Activated B cell treated with CpG ODN at 0.5 μM for 24 hours (primary cell): Measurements from ENCODE around the gene C16orf89. TPM values are rescaled to one million over a fixed set of nuclear protein-coding genes. Genes with fewer than 3 reads are reported as not detected.
"Not testable (repeated sequence)": the region's sequence is repeated elsewhere in the genome, so short reads cannot be mapped to it uniquely, and the experiment has no call there.

Experiments
- ATAC-seq: fragments of 200-7000 bp; cut with Tn5 transposase; one replicate; pipeline ENCODE4 v1.10.0; 2021; ENCODE audit warnings: low read depth, mild to moderate bottlenecking, moderate library complexity
- CTCF ChIA-PET: fragments of 350-600 bp; sonication (Branson Sonifier 250); formaldehyde crosslinking; loops from one replicate; lab custom pipeline; 2021; ENCODE audit warnings: antibody characterized with exemption; lab: Charles Lee
- POLR2A ChIA-PET: fragments of 350-600 bp; sonication (Branson Sonifier 250); formaldehyde crosslinking; loops from one replicate; lab custom pipeline; 2021; ENCODE audit warnings: antibody characterized with exemption; lab: Charles Lee
- DNase-seq: peaks from one replicate; pipeline ENCODE4 v3.0.0; 2022
- H3K27ac Mint-ChIP-seq: one replicate; pipeline ENCODE4 v1.8.0; 2020; ENCODE audit warnings: mixed read lengths
- H3K27me3 Mint-ChIP-seq: one replicate; pipeline ENCODE4 v1.8.0; 2021; ENCODE audit warnings: mixed read lengths
- H3K36me3 Mint-ChIP-seq: one replicate; pipeline ENCODE4 v1.8.0; 2021; ENCODE audit warnings: low read depth, mixed read lengths
- H3K4me1 Mint-ChIP-seq: one replicate; pipeline ENCODE4 v1.8.0; 2021; ENCODE audit warnings: mixed read lengths
- H3K4me3 Mint-ChIP-seq: one replicate; pipeline ENCODE4 v1.8.0; 2020; ENCODE audit warnings: mild to moderate bottlenecking, mixed read lengths
- H3K9me3 Mint-ChIP-seq: one replicate; pipeline ENCODE4 v1.8.0; 2020; ENCODE audit warnings: mixed read lengths
- intact Hi-C: fragments of 100-400 bp; cut with micrococcal nuclease; formaldehyde crosslinking; loops from one replicate; pipeline ENCODE4 v1.15.1; 2024
- total RNA-seq: library from RNA; stranded (reverse); gene quantifications from 2 replicates; pipeline ENCODE4 v1.2.3, GENCODE V29; 2022

The C16orf89 gene
- total RNA-seq, 1 donor from 2014 or later = not detected

DNA sequence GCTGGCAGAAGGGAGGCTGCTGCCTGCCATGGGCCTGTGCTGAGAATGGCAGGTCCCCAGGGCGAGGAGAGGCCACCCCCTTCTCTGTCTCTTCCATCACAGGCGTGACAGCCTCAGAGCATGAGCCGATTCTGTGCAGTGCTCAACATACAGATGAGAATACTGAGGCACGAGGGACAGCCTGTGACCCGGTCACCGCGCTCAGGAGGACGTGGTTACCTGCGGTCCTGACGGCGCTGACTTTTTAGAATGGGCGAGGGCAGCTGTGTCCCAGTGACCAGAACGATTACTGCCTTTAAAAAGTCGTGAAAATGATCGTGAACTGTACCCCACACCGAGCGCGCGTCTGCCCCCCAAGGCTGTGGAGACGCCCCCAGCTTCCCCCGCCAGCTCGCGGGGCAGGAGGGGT is 31.3 kb upstream of the C16orf89 start:
- peak overlapping the region; percentile 93 for H3K4me3 Mint-ChIP-seq
- CTCF ChIA-PET, ATAC-seq, H3K27me3 Mint-ChIP-seq, DNase-seq, H3K9me3 Mint-ChIP-seq, POLR2A ChIA-PET: not testable (repeated sequence)
- intact Hi-C loops = loop anchor here (1.0 to 5.0 kb wide), 4 partner anchors 25 to 790 kb away; partner anchors contain the start of genes NAGPA and NUDT16L1
- H3K27ac Mint-ChIP-seq = peak overlapping the region; percentile 76
- H3K4me1 Mint-ChIP-seq = peaks cover 14% of the 10 kb centered on the region
- H3K36me3 Mint-ChIP-seq = peaks cover 12% of the 10 kb centered on the region

DNA sequence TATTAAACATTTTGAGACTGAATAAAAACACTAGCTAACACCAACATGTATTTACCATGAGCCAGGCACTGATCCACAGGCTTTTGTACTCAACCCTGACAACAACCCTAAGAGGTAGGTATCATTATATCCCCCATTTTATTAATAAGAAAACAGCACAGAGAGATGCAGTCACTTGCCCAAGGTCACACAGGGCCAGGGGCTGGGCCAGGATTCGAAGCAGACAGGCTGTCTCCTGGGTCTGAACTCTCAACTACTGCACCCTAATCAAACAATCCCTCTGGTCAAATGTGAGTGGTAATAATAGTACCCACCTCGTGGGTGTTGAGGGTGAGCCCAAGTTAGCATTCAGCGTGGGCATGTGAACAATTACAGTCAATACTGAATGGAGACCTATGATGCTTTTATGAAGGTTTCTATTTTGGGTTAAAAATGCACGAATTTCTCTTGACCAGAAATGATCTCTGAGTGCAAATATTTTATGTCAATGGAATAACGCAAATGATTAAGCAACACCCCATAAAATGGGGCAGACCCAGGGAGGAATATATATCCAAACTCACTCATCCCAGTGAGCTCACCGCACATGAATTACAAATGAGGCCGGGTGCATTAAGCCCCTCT is 30.8 kb upstream of the C16orf89 start:
- POLR2A ChIA-PET, ATAC-seq, DNase-seq, H3K27me3 Mint-ChIP-seq, CTCF ChIA-PET, H3K9me3 Mint-ChIP-seq: not testable (repeated sequence)
- peak overlapping the region; percentile 93 for H3K4me3 Mint-ChIP-seq
- peak overlapping the region; percentile 76 for H3K27ac Mint-ChIP-seq
- H3K4me1 Mint-ChIP-seq = peaks cover 15% of the 10 kb centered on the region
- intact Hi-C loops = loop anchor here (1.0 to 5.0 kb wide), 4 partner anchors 24 to 789 kb away; partner anchors contain the start of genes NAGPA and NUDT16L1
- peaks cover 14% of the 10 kb centered on the region for H3K36me3 Mint-ChIP-seq

DNA sequence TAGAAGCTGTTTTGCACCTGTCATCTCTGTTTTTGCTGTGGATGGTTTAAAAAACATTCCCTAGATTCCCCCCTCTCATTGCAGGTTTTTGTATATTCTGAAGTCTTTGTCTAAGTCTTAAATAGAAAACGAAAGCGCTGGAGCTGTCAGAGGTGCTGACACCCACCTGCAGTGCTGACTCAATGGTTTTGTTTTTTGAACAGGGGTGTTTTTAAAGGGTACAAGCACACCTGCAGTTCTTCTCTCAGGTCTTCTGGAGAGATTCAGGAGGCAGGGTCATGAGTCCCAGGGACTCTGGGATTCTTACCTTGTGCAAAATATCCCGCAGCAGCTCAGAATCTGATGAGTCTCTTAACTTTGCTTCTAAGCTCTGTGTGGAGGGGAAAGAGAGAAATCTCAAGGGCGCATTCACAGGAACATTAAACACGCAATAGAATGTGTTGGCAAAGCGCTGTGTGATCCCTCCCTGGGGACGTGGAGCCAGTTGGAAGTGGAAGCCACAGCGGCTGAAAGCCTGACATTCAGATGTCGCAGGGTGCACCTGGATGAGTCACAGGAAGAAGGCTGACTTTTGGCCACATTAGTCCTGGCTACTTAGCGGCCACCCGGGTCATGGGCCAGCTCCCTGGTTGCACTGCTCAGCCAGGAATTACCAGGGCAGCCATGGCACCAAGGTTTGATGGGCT is 29.5 kb upstream of the C16orf89 start:
- peaks cover 15% of the 10 kb centered on the region for H3K4me1 Mint-ChIP-seq
- DNase-seq, H3K27ac Mint-ChIP-seq, CTCF ChIA-PET, ATAC-seq, H3K4me3 Mint-ChIP-seq, H3K27me3 Mint-ChIP-seq, H3K9me3 Mint-ChIP-seq, POLR2A ChIA-PET: not testable (repeated sequence)
- H3K36me3 Mint-ChIP-seq = peaks cover 19% of the 10 kb centered on the region
- intact Hi-C loops = loop anchor here (5.0 kb wide), 1 partner anchor 788 kb away; no protein-coding TSS in a partner anchor

DNA sequence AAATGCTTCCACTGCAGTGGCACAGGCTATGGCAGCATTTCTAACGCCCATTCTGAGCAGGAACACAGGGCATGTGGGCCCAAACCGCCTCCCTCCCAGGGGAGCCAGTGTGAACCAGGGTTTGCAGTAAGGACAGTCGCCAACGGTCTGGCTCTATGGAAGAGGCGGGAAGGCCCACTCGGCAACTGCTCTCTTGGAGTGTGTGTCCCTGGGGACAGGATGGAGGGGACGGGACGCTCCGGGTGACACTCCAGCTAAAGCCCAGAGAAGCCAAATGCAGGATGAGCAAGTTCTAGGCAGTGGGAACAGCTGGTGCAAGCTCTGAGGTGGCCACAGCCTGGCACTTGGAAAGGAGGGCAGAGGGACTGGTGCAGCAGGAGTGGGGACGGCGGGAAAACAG is 28.0 kb upstream of the C16orf89 start:
- H3K36me3 Mint-ChIP-seq = peaks cover 30% of the 10 kb centered on the region
- CTCF ChIA-PET, H3K27me3 Mint-ChIP-seq, H3K4me3 Mint-ChIP-seq, DNase-seq, ATAC-seq, H3K27ac Mint-ChIP-seq, H3K9me3 Mint-ChIP-seq, POLR2A ChIA-PET: not testable (repeated sequence)
- H3K4me1 Mint-ChIP-seq = peaks cover 13% of the 10 kb centered on the region
- intact Hi-C loops = loop anchor here (5.0 kb wide), 2 partner anchors 136 to 586 kb away; partner anchors contain the start of gene SEC14L5

DNA sequence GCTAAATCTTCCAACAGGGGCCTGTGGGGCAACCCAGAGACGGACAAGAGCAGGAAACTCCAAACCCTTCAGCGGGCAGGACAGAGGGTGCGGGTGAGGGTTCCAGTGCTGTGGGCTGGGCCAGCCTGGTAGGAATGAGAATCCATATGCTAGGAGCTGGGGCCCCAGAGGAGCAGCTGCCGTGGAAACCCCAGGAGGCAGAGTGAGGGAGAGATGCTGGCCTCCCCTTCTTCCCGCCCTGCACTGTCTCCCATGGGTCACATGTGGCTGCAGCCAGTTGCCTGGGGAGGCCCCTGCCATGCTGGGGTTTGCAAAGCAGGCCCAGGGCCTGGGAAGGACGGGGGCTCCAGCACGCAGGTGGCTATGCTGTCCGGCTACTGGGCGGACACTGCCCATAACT is 27.3 kb upstream of the C16orf89 start:
- DNase-seq, H3K9me3 Mint-ChIP-seq, H3K4me3 Mint-ChIP-seq, ATAC-seq, H3K27me3 Mint-ChIP-seq, H3K27ac Mint-ChIP-seq: not testable (repeated sequence)
- ChIA-PET CTCF (interaction anchor here (1.4 to 1.8 kb wide), 2 partner anchors 36 to 359 kb away, joined by 4 to 10 read pairs; partner anchors contain the start of gene DNAAF8), POLR2A (interaction anchor here (0.6 kb wide), 1 partner anchor 469 kb away, joined by 3 read pairs; the partner anchor contains the start of gene MGRN1)
- intact Hi-C loops = loop anchor here (5.0 kb wide), 2 partner anchors 136 to 586 kb away; partner anchors contain the start of gene SEC14L5
- peaks cover 33% of the 10 kb centered on the region for H3K36me3 Mint-ChIP-seq
- H3K4me1 Mint-ChIP-seq = peaks cover 12% of the 10 kb centered on the region

DNA sequence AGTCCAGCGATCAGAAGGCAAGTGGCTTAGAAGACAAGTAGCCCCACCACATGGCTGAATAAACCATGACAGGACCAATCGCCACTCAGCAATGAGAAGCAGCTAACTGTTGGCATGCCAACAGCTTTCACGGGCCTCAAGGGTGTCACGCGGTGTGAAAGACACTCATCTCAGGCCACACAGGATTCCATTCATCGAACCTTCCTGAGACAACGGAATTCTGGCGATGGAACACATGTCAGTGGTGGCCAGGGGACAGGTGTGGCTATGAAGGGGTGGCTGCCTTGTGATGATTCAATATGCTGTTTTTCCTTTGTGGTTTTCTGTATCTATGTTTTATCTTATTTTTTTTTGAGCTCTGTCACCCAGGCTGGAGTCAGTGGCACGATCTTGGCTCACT is 24.8 kb upstream of the C16orf89 start:
- H3K27ac Mint-ChIP-seq, DNase-seq, H3K4me1 Mint-ChIP-seq, H3K27me3 Mint-ChIP-seq, H3K9me3 Mint-ChIP-seq, POLR2A ChIA-PET, ATAC-seq, H3K4me3 Mint-ChIP-seq: not testable (repeated sequence)
- H3K36me3 Mint-ChIP-seq = peaks cover 52% of the 10 kb centered on the region
- CTCF ChIA-PET = interaction anchor here (2.0 kb wide), 1 partner anchor 17 kb away, joined by 10 read pairs; no protein-coding TSS in a partner anchor
- intact Hi-C loops = loop anchor here (5.0 kb wide), 2 partner anchors 133 to 583 kb away; partner anchors contain the start of gene SEC14L5

DNA sequence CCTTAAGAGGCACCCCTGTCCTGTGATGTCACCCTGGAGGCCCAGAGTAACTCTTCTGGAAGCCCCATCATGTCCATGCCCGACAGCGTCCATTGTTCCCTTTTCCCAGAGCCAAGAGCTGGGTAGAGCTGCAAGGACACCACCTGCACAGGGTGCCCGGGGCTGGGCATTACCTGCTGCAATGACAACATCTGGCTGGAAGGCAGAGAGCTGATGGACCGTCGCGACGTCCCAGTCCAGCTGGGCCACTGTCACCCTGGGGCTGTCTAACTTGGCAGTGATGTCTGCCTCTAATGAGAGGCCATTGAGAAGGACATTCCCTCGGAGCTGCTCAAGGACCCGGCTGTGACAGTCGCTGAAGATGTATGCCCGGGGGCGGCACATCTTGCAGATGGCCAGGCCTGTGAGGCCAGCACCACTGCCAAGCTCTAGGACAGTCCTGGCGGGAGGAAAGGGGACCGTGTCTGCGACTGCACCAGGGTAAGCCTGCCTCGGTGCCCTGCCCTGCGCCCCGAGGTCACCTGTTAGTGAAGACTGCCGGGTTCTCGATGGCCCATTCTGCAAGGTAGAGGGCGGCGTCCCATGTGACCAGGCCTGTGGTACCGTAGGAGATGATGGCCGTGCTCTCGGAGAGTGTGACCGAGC is 24.3 kb upstream of the C16orf89 start:
- H3K4me1 Mint-ChIP-seq, H3K27ac Mint-ChIP-seq: not testable (repeated sequence)
- intact Hi-C loops = loop anchor here (5.0 kb wide), 2 partner anchors 133 to 583 kb away; partner anchors contain the start of gene SEC14L5

DNA sequence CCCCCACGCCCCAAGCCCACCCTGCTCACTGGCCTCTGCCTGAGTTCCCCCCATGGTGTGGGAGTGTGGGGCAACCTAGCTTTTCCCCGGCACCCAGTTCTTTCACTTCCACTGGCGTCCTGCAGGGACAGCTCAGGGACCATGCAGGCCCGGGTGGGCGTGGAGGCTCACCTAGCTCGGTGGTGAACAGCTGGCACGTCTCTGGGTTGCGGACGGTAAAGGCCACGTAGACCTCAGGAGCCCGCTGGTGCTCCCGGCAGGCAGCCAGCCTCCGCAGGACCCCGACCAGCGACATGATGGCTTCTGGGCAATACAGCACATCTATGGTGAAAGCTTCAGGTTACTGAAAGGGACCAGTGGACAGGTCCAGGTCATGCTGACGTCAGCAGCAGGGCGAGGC is 23.2 kb upstream of the C16orf89 start:
- intact Hi-C loops, H3K27ac Mint-ChIP-seq, DNase-seq, POLR2A ChIA-PET, ATAC-seq, H3K9me3 Mint-ChIP-seq, H3K27me3 Mint-ChIP-seq, CTCF ChIA-PET, H3K4me1 Mint-ChIP-seq, H3K4me3 Mint-ChIP-seq: not testable (repeated sequence)
- peaks cover 66% of the 10 kb centered on the region for H3K36me3 Mint-ChIP-seq

More for the DNA sequence above, 24.3 kb upstream of the C16orf89 start:
- DNase-seq, POLR2A ChIA-PET, H3K27me3 Mint-ChIP-seq, ATAC-seq, H3K4me3 Mint-ChIP-seq, CTCF ChIA-PET, H3K9me3 Mint-ChIP-seq: not testable (repeated sequence)
- H3K36me3 Mint-ChIP-seq = peaks cover 56% of the 10 kb centered on the region

DNA sequence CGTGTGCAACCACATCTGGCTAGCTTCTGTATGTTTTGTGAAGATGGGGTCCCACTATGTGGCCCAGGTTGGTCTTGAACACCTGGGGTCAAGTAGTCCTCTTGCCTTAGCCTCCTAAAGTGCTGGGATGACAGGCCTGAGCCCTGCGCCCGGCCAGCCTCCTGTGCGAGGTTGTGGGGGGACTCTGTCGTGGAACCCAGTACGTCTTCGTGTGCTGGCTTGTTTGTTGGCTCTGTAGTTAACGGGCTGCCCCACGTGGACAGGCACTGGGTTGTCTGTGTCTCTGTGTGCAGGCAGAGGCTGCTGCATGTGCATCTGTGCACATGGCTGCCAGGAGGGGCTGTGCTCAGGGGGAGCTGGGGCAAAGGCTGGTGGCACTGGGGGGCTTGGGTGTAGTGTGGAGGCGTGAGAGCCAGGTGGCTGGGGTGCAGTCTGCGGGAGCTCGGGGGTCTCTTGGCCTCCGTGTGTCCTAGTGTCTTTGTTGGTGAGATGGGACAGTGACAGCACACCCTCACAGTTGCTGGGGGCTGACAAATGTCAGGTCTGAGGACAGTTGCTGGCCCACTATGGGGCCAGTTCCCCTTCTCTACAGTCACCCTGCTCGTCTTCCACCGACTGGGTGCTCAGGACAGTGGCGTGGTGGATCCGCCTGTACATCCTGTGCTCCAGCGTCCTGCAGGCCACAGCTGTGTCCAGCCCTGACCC is 22.5 kb upstream of the C16orf89 start:
- H3K4me1 Mint-ChIP-seq, H3K27ac Mint-ChIP-seq, CTCF ChIA-PET, H3K4me3 Mint-ChIP-seq, DNase-seq, intact Hi-C loops, ATAC-seq, H3K27me3 Mint-ChIP-seq, POLR2A ChIA-PET, H3K9me3 Mint-ChIP-seq: not testable (repeated sequence)
- H3K36me3 Mint-ChIP-seq = peaks cover 66% of the 10 kb centered on the region

DNA sequence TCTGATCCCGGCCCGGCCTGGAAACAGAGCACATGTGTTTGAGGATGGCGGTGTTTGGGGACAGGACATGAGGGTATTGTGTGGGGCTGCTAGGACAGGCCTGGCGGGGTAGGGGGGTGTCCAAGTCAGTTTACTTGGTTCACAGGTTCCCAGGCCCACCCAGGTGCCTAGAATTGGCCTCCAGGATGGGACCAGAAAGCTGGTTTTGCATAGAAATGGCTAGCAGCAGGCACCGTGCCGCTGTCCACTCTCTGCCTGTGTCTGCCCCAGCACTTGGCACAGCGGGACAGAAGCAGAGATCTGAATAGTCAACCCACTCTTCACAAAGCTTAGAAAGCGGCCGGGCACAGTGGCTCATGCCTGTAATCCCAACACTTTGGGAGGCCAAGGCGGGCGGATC is 20.0 kb upstream of the C16orf89 start:
- H3K27ac Mint-ChIP-seq, H3K9me3 Mint-ChIP-seq, CTCF ChIA-PET, ATAC-seq, intact Hi-C loops, DNase-seq, H3K4me3 Mint-ChIP-seq, H3K4me1 Mint-ChIP-seq, H3K27me3 Mint-ChIP-seq: not testable (repeated sequence)
- POLR2A ChIA-PET = interaction anchor here (0.6 kb wide), 1 partner anchor 192 kb away, joined by 5 read pairs; no protein-coding TSS in a partner anchor
- H3K36me3 Mint-ChIP-seq = peaks cover 76% of the 10 kb centered on the region

DNA sequence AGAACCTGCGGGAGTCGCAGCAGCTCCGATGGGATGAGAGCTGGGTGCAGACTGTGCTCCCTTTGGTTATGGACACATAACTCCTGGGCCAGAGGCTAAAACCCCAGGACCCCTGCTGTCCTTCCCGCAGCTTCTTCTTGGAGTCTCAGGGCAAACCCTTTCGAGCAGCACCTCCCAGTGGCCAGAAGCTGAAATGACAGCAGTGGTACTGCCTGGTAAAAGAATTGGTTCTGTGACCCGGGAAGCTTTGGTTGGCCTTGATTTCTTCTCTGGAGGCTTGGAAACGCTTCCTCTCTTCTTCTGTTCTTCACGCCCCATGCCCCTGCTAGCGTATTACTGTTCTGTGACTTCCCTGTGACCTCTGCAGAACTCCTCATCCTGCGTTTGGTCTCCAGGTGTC is 19.0 kb upstream of the C16orf89 start:
- H3K4me3 Mint-ChIP-seq, POLR2A ChIA-PET, ATAC-seq, intact Hi-C loops, H3K4me1 Mint-ChIP-seq, H3K27ac Mint-ChIP-seq, H3K27me3 Mint-ChIP-seq, H3K9me3 Mint-ChIP-seq: not testable (repeated sequence)
- DNase-seq = peak; percentile 25
- peaks cover 75% of the 10 kb centered on the region for H3K36me3 Mint-ChIP-seq
- CTCF ChIA-PET = interaction anchor here (0.6 to 1.3 kb wide), 4 partner anchors 28 to 609 kb away, joined by 3 to 5 read pairs (median 4); partner anchors contain the start of genes GLYR1, HMOX2 and UBN1
